Measurements from ENCODE around the gene SNRNP27. TPM values are rescaled to one million over a fixed set of nuclear protein-coding genes. Genes with fewer than 3 reads are reported as not detected.

Gene SNRNP27
- total and polyA plus RNA-seq, 2 of the 8 experiments (the other 6 are each of a cell fraction or from before 2014, with no cell fraction given), result 11.1 to 40.5 TPM

DNA sequence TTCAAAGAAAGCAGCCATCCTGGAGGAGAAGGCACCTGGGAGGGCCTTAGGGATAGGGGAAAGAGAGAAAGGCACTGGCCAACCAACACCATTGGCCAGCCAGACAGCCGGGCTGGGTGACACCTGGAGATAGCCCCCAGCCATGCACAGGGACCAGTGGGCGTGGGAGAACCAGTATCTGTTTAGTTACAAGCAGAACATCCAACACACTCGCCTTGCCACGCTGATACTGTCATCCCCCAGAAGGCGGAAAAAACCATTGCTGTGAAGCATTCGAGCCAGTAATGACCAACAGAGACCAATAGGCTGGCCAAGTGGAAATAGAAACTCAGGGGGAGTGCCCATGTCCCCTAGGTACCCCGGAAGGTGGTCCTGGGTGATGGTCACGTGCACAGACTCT, 52.2 kb downstream of the SNRNP27 start (continued):
- TF ChIP-seq CHD7 (IDR thresholded peaks at IDR 0.05; ENCODE audit: insufficient replicate concordance, low read length), result no peak
- TF ChIP-seq TEAD4 (IDR thresholded peaks at IDR 0.05; ENCODE audit: low read depth, low read length), result no peak
- TF ChIP-seq HDAC6 (IDR thresholded peaks at IDR 0.05; ENCODE audit: low read depth, low read length), result no peak
- no peak for TF ChIP-seq KDM1A (IDR thresholded peaks at IDR 0.05; ENCODE audit: borderline replicate concordance, low read length)
- TF ChIP-seq EP300 (IDR thresholded peaks at IDR 0.05; ENCODE audit: borderline replicate concordance in 1 of 2, low read depth in 2 of 2, low read length in 2 of 2), result no peak
- TF ChIP-seq MAX (IDR thresholded peaks at IDR 0.05), result no peak
- TF ChIP-seq BRCA1 (IDR thresholded peaks at IDR 0.05; ENCODE audit: low read depth, low read length), result no peak
- no peak for TF ChIP-seq RXRA (IDR thresholded peaks at IDR 0.05; ENCODE audit: insufficient read depth, low read depth, low read length)
- no peak for TF ChIP-seq JUN (IDR thresholded peaks at IDR 0.05; ENCODE audit: low read depth, low read length)
- TF ChIP-seq RBBP5 (IDR thresholded peaks at IDR 0.05; ENCODE audit: borderline replicate concordance, low read depth, low read length), result no peak
- TF ChIP-seq JUND (IDR thresholded peaks at IDR 0.05; ENCODE audit: low read length), result no peak

Data from H1 (cell line).